Endothelial cell of umbilical vein (primary cell): ENCODE results near the gene HIVEP1.

ENCODE experiments used
- EZH2 ChIP-seq: IDR thresholded peaks from 2 replicates; pipeline ENCODE4 v1.6.1; 2012; ENCODE audit warnings: borderline replicate concordance, low read depth, mild to moderate bottlenecking, moderate library complexity, low read length, inconsistent platforms; ENCODE audit not compliant: severe bottlenecking
- FOS ChIP-seq: IDR thresholded peaks from 2 replicates; pipeline ENCODE4 v1.6.1; 2011; ENCODE audit warnings: mild to moderate bottlenecking, low read length, moderate library complexity, borderline replicate concordance; ENCODE audit not compliant: insufficient read depth
- GATA2 ChIP-seq: IDR thresholded peaks from 2 replicates; pipeline ENCODE4 v1.7.0; 2011; ENCODE audit warnings: low read depth, mild to moderate bottlenecking, moderate library complexity, mixed read lengths, low read length; ENCODE audit not compliant: insufficient read length, insufficient read depth
- MYC ChIP-seq: IDR thresholded peaks from one replicate; pipeline ENCODE4 v1.6.1; 2011; ENCODE audit warnings: mild to moderate bottlenecking, low read depth, low read length
- POLR2A ChIP-seq: IDR thresholded peaks from 2 replicates; pipeline ENCODE4 v1.6.1; 2012; ENCODE audit warnings: low read depth, mild to moderate bottlenecking, control low read depth, low read length
- POLR2AphosphoS5 ChIP-seq: IDR thresholded peaks from 2 replicates; pipeline ENCODE4 v1.6.1; 2012; ENCODE audit warnings: low read depth, mild to moderate bottlenecking, control low read depth, low read length, moderate library complexity; ENCODE audit not compliant: insufficient read depth
- TF ChIP-seq, protein P1 (sequence below), 2 donors: IDR thresholded peaks; 1 replicate in 1 of 2; 2 replicates in 1 of 2; pipeline ENCODE4 v1.5.1; 2011; ENCODE audit warnings: low read length in 2 of 2, mild to moderate bottlenecking in 2 of 2, moderate library complexity in 2 of 2, control low read depth in 1 of 2, inconsistent platforms in 1 of 2, low read depth in 1 of 2; ENCODE audit not compliant: insufficient read depth in 1 of 2; ENCODE audit errors: extremely low read depth in 1 of 2

DNA sequence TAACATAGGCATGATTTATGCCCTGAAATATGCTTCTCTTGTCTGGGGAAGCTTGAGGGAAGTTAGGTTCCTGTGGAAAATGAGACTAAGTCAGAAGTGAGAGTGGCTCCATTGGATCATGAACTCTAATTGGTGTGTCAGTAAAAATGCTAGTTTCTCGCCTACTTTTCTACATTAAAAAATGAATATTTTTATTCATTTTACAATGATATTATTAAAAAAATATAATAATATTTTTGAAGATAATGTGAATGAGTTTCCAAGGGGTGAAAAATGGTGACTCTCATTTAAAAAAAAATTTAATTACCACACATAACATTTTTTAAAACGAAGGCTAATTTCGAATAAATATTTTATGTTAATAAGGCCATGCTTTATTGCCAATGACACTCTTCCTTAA is 84.2 kb downstream of the HIVEP1 start:
- no peak for TF ChIP-seq POLR2A
- TF ChIP-seq, protein P1, sequence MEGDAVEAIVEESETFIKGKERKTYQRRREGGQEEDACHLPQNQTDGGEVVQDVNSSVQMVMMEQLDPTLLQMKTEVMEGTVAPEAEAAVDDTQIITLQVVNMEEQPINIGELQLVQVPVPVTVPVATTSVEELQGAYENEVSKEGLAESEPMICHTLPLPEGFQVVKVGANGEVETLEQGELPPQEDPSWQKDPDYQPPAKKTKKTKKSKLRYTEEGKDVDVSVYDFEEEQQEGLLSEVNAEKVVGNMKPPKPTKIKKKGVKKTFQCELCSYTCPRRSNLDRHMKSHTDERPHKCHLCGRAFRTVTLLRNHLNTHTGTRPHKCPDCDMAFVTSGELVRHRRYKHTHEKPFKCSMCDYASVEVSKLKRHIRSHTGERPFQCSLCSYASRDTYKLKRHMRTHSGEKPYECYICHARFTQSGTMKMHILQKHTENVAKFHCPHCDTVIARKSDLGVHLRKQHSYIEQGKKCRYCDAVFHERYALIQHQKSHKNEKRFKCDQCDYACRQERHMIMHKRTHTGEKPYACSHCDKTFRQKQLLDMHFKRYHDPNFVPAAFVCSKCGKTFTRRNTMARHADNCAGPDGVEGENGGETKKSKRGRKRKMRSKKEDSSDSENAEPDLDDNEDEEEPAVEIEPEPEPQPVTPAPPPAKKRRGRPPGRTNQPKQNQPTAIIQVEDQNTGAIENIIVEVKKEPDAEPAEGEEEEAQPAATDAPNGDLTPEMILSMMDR (IDR thresholded peaks at IDR 0.05; ENCODE audit: extremely low read depth in 1 of 2, insufficient read depth in 1 of 2, low read depth in 1 of 2, low read length in 2 of 2) = no peak
- TF ChIP-seq FOS = no peak
- TF ChIP-seq EZH2 = no peak
- TF ChIP-seq GATA2 = no peak
- no peak for TF ChIP-seq POLR2AphosphoS5
- no peak for TF ChIP-seq MYC
